ENCODE data around the gene MAML3. TPM values are rescaled to one million over a fixed set of nuclear protein-coding genes. Genes with fewer than 3 reads are reported as not detected.

MAML3 gene
- total RNA-seq, 1 donor from 2014 or later, result 0.79 TPM

GRCh38 chr4:139734201-139734874, 419.6 kb downstream of the MAML3 start:
- H3K36me3 ChIP-seq (ENCODE audit: control insufficient read depth, insufficient read depth, low read length), result no peaks in the 10 kb centered on the region
- DNase-seq (ENCODE audit: low read depth) (peak; percentile 65), FAIRE-seq (no peak)
- TF ChIP-seq CTCF (IDR thresholded peaks at IDR 0.05; ENCODE audit: insufficient read depth, low read length, severe bottlenecking), result no peak
- peak overlapping the region; percentile 30 for H3K4me3 ChIP-seq (ENCODE audit: low read depth, low read length)
- no peaks in the 10 kb centered on the region for H3K27me3 ChIP-seq (ENCODE audit: control insufficient read depth, insufficient read depth, low read length)

- FAIRE-seq (no peak), DNase-seq (ENCODE audit: low read depth) (no peak)
- no peak overlapping the region for H3K4me3 ChIP-seq (ENCODE audit: low read depth, low read length)
- no peaks in the 10 kb centered on the region for H3K27me3 ChIP-seq (ENCODE audit: control insufficient read depth, insufficient read depth, low read length)
- no peak for TF ChIP-seq CTCF (IDR thresholded peaks at IDR 0.05; ENCODE audit: insufficient read depth, low read length, severe bottlenecking)
- H3K36me3 ChIP-seq (ENCODE audit: control insufficient read depth, insufficient read depth, low read length), result no peaks in the 10 kb centered on the region
Observed at GRCh38 chr4:139732991-139733570, 420.9 kb downstream of the MAML3 start.

DNA sequence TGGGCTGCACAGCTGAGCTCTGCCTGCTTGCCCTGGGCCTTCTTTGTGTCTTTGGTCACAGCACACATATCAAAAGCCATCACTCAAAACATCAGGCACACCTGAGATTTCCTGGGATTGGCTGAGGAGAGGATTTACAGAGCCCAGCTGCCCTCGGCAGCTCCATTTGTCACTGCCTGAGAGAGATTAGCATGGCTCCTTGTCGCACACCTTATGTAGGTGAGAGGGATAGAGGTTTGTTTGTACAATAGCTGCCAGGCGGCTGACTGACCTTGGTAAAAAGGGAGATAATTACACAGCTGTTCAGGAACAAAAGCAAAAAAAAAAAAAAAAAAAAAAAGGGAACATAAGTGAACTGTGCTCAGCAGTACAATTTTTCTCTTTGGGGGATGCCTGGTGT, 425.1 kb downstream of the MAML3 start:
- no peak for TF ChIP-seq CTCF (IDR thresholded peaks at IDR 0.05; ENCODE audit: insufficient read depth, low read length, severe bottlenecking)
- H3K4me3 ChIP-seq (ENCODE audit: low read depth, low read length), result no peak overlapping the region
- no peak for FAIRE-seq
- no peaks in the 10 kb centered on the region for H3K27me3 ChIP-seq (ENCODE audit: control insufficient read depth, insufficient read depth, low read length)
- DNase-seq (ENCODE audit: low read depth), result no peak
- no peaks in the 10 kb centered on the region for H3K36me3 ChIP-seq (ENCODE audit: control insufficient read depth, insufficient read depth, low read length)

DNA sequence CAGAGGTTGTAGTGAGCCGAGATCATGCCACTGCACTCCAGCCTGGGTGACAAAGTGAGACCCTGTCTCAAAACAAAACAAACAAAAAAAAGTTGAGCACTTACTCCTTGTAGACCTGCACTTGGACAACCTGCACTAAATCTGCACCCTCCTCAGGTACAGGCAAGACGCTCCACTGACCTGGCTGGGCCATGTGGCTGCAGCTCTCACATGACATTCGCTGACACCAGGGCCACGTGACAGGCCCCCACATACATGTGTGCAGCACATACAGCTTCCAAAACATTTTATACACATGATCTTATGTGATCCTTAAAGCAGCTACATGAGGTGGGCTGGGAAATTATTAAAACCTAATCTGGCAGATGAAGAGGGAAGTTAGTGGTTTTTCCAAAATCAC, 425.8 kb downstream of the MAML3 start:
- no peaks in the 10 kb centered on the region for H3K27me3 ChIP-seq (ENCODE audit: control insufficient read depth, insufficient read depth, low read length)
- DNase-seq (ENCODE audit: low read depth) (no peak), FAIRE-seq (no peak)
- no peak overlapping the region for H3K4me3 ChIP-seq (ENCODE audit: low read depth, low read length)
- no peak for TF ChIP-seq CTCF (IDR thresholded peaks at IDR 0.05; ENCODE audit: insufficient read depth, low read length, severe bottlenecking)
- no peaks in the 10 kb centered on the region for H3K36me3 ChIP-seq (ENCODE audit: control insufficient read depth, insufficient read depth, low read length)

DNA sequence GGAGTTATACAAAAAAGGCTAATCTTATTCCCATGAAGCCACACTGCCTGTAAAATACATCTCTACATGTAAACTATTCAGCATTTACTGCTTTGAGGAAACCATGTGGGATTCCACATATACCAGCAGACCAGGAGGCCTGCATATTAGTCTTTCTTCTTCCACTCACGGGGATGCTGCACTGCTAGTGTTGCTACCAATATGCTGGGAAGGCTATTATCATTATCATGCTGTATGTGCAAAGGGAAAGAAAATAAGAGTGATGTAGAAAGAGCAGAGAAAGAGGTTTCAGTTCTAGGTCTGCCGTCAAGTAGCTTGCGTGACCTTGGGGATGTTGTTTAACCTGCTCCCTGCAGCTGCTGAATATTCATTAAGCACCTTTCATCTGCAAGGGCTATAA, 427.4 kb downstream of the MAML3 start:
- Histone ChIP-seq H3K36me3 (ENCODE audit: control insufficient read depth, insufficient read depth, low read length) (no peaks in the 10 kb centered on the region), H3K4me3 (ENCODE audit: low read depth, low read length) (no peak overlapping the region), H3K27me3 (ENCODE audit: control insufficient read depth, insufficient read depth, low read length) (no peaks in the 10 kb centered on the region)
- no peak for DNase-seq (ENCODE audit: low read depth)
- no peak for TF ChIP-seq CTCF (IDR thresholded peaks at IDR 0.05; ENCODE audit: insufficient read depth, low read length, severe bottlenecking)
- no peak for FAIRE-seq

GRCh38 chr4:139725236-139725635, 428.7 kb downstream of the MAML3 start:
- Histone ChIP-seq H3K4me3 (ENCODE audit: low read depth, low read length) (no peak overlapping the region), H3K27me3 (ENCODE audit: control insufficient read depth, insufficient read depth, low read length) (no peaks in the 10 kb centered on the region), H3K36me3 (ENCODE audit: control insufficient read depth, insufficient read depth, low read length) (no peaks in the 10 kb centered on the region)
- no peak for FAIRE-seq
- DNase-seq (ENCODE audit: low read depth), result no peak
- TF ChIP-seq CTCF (IDR thresholded peaks at IDR 0.05; ENCODE audit: insufficient read depth, low read length, severe bottlenecking), result no peak

Data from bronchial epithelial cell (primary cell).